GM10248 (cell line): ENCODE measurements around the gene MME.
A peak's percentile ranks its signal among the peaks of the same experiment; 100 is the strongest.
"Not testable (repeated sequence)": the region's sequence is repeated elsewhere in the genome, so short reads cannot be mapped to it uniquely, and the experiment has no call there.

Experiments used
- CTCF ChIA-PET: fragments of 300-600 bp; sonication (Branson Sonifier 250); formaldehyde crosslinking; extraction: SDS; loops from one replicate; lab custom pipeline; 2021; ENCODE audit warnings: antibody characterized with exemption; lab: Yijun Ruan, JAX
- POLR2A ChIA-PET: fragments of 350-650 bp; sonication (Branson Sonifier 250); formaldehyde crosslinking; extraction: SDS; loops from one replicate; lab custom pipeline; 2020; ENCODE audit warnings: antibody characterized with exemption; lab: Yijun Ruan, JAX
- DNase-seq: peaks from one replicate; pipeline ENCODE4 v3.0.0; 2012; ENCODE audit errors: extremely low spot score
- TF ChIP-seq, protein P1 (sequence below): IDR thresholded peaks from 2 replicates; pipeline ENCODE4 v1.5.1; 2012; ENCODE audit warnings: mild to moderate bottlenecking, low read depth; ENCODE audit errors: extremely low read depth, missing control alignments, control extremely low read depth

Gene MME

GRCh38 chr3:155112661-155113389 is 32.7 kb downstream of the MME start:
- CTCF ChIA-PET, result no interaction called here
- TF ChIP-seq, protein P1, sequence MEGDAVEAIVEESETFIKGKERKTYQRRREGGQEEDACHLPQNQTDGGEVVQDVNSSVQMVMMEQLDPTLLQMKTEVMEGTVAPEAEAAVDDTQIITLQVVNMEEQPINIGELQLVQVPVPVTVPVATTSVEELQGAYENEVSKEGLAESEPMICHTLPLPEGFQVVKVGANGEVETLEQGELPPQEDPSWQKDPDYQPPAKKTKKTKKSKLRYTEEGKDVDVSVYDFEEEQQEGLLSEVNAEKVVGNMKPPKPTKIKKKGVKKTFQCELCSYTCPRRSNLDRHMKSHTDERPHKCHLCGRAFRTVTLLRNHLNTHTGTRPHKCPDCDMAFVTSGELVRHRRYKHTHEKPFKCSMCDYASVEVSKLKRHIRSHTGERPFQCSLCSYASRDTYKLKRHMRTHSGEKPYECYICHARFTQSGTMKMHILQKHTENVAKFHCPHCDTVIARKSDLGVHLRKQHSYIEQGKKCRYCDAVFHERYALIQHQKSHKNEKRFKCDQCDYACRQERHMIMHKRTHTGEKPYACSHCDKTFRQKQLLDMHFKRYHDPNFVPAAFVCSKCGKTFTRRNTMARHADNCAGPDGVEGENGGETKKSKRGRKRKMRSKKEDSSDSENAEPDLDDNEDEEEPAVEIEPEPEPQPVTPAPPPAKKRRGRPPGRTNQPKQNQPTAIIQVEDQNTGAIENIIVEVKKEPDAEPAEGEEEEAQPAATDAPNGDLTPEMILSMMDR, result no peak
- DNase-seq, result no peak
- POLR2A ChIA-PET, result no interaction called here

- CTCF ChIA-PET, DNase-seq, POLR2A ChIA-PET: not testable (repeated sequence)
Measured at GRCh38 chr3:155124745-155125144, 44.6 kb downstream of the MME start.

- DNase-seq, result no peak
- ChIA-PET POLR2A (no interaction called here), CTCF (no interaction called here)
- TF ChIP-seq, protein P1, result no peak
Measured at GRCh38 chr3:155129396-155129795, 49.3 kb downstream of the MME start.

- DNase-seq, result no peak
- CTCF ChIA-PET, result interaction anchor here (1.5 kb wide), 1 partner anchor 11 kb away, joined by 5 read pairs; no protein-coding TSS in a partner anchor
- TF ChIP-seq, protein P1, result no peak
- POLR2A ChIA-PET, result no interaction called here
Measured at GRCh38 chr3:155130001-155130400, 49.9 kb downstream of the MME start.

GRCh38 chr3:155131104-155131503 is 51.0 kb downstream of the MME start:
- CTCF ChIA-PET, result interaction anchor here (0.7 to 1.5 kb wide), 2 partner anchors 10 to 31 kb away, joined by 3 to 5 read pairs; no protein-coding TSS in a partner anchor
- DNase-seq, result peak; percentile 9
- POLR2A ChIA-PET, result no interaction called here
- TF ChIP-seq, protein P1, result no peak

DNA sequence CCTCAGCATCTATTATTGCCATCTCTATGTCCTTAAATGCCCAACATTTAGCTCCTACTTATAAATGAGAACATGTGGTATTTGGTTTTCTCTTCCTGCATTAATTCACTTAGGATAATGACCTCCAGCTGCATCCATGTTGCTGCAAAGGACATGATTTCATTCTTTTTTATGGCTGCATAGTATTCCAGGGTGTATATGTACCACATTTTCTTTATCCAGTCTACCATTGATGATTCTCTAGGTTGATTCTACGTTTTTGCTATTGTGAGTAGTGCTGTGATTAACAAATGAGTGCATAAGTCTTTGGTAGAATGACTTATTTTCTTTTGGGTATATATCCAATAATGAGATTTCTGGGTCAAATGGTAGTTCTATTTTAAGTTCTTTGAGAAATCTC is 54.2 kb downstream of the MME start:
- DNase-seq, CTCF ChIA-PET, POLR2A ChIA-PET: not testable (repeated sequence)

- POLR2A ChIA-PET, result no interaction called here
- CTCF ChIA-PET, result no interaction called here
- TF ChIP-seq, protein P1, result no peak
- DNase-seq, result no peak
Measured at GRCh38 chr3:155135003-155135402, 54.9 kb downstream of the MME start.
